Measurements from ENCODE around the gene ESRRG. TPM values are rescaled to one million over a fixed set of nuclear protein-coding genes. Genes with fewer than 3 reads are reported as not detected.
"Not testable (repeated sequence)": the region's sequence is repeated elsewhere in the genome, so short reads cannot be mapped to it uniquely, and the experiment has no call there.

Gene ESRRG
- total RNA-seq, 1 donor from 2014 or later: not detected

- no peak for DNase-seq (ENCODE audit: low read depth in 2 of 2)
Measured at GRCh38 chr1:216705676-216706075, 17.6 kb downstream of the ESRRG start.

DNA sequence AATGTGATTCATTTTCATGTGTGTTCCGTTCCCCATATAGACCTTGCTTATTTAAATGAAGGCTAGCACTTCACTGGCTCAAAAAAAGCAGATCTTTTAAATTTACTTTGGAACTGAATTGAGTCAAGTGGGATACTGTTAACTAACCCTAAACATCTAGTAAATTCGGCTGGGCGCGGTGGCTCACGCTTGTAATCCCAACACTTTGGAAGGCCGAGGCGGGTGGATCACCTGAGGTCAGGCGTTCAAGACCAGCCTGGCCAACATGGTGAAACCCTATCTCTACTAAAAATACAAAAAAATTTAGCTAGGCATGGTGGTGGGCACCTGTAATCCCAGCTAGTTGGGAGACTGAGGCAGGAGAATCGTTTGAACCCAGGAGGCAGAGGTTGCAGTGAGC is 19.2 kb downstream of the ESRRG start:
- not testable (repeated sequence) for DNase-seq (ENCODE audit: low read depth in 2 of 2)

- DNase-seq (ENCODE audit: low read depth in 2 of 2): no peak
Measured at GRCh38 chr1:216702170-216702569, 21.1 kb downstream of the ESRRG start.

DNA sequence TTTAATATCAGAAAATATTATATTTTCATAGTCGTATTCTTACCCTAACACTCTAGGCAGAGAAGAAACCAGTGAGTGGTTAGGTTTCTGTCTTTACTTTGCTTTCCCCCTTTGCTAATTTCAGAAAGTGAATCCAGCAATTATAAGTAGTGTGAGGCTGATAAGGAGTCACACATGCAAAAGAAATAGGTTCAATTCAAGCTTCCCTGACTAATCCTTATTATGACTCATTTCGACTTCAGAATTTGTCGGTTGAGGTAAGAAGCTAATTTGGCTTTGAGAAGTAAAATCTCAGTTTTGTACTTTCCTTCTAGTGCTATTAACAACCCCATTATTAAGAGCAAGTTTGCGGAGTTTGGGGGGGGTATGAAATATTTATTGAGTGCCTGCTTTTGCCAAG is 22.4 kb downstream of the ESRRG start:
- DNase-seq (ENCODE audit: low read depth in 2 of 2): no peak

- no peak for DNase-seq (ENCODE audit: low read depth in 2 of 2)
Measured at GRCh38 chr1:216691710-216692109, 31.5 kb downstream of the ESRRG start.

DNA sequence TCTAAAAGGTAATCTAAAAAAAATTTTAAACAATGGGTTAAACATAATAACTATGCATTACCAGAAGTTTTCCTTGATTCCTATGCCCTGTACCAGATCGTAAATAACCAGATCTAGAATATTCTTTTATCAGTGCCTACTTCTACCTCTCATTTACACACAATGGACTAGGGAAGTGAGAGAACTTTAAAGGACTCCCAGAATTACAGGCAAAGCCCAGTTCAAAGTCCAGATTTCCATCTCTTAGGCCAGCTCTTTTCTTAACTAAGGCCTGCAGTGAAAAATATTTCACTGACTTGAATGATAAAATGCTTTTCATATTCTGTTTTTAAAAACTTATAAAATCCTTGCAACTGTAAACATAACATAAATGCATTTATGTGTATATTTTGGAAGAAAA is 32.6 kb downstream of the ESRRG start:
- no peak for DNase-seq (ENCODE audit: low read depth in 2 of 2)

DNA sequence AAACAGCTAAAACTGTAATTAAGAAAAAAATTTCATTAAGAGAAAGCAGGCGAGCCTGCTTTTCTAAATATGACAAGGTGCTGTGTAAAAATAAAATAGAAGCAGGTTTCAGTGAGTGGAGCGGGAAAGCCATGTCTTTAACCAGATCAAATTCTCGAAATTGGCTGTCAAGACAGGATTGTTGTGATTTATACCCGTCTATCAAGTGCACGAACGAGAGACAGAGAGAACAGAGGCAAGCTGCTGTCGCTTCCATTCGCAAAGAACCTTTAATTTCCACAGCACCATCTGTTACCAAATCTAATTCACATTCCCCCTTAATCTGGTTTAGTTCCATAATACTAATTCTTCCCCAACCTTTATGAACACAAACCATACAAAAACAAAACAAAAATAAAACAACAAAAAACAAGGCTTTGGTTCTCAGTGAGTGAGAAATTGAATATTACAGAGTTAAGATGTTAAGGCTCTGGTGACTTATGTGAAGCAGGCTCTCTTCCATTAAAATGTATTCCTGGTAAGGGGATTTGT is 35.0 kb downstream of the ESRRG start:
- no peak for DNase-seq (ENCODE audit: low read depth in 2 of 2)

- DNase-seq (ENCODE audit: low read depth in 2 of 2): no peak
Measured at GRCh38 chr1:216686860-216687766, 36.1 kb downstream of the ESRRG start.

- DNase-seq (ENCODE audit: low read depth in 2 of 2): no peak
Measured at GRCh38 chr1:216682752-216683151, 40.5 kb downstream of the ESRRG start.

DNA sequence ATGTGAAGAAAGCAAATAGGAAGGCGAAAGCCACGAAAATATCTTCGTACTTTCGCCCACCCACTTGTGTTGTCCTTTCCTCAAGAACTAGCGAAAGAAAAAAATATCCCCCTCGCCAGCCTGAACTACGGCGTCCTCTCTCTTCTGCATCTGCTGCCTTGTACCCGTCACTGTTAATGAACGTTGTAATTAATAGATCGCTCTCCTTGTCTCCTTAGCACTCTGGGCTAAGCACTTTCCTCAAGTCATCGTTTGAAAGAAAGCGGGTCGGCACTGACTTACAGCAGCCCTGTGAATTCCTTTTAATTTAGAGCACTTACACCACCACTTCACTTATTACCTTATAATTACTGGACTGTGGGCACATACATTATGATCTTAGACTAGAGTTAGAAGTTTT is 44.1 kb downstream of the ESRRG start:
- no peak for DNase-seq (ENCODE audit: low read depth in 2 of 2)

GRCh38 chr1:216670118-216670883 is 52.9 kb downstream of the ESRRG start:
- DNase-seq (ENCODE audit: low read depth in 2 of 2): no peak

DNA sequence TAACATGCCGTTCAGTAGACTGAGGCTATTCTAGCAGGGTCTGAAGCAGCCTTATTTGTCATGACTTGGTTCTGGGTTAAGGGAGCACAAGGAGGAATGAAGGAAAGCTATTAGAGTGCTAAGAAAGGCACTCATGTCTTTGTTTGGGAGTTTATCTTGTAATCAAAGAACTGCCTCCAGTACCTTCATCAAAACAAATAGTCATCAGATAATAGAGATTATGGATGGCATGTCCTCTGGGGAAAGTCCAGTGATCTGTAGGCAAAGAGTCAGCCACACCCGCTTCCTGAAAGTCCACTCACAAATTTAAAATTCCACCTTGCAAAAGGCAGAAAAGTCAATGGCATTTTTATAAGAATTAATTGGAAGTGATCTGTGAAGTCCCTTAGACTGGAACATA is 56.8 kb downstream of the ESRRG start:
- no peak for DNase-seq (ENCODE audit: low read depth in 2 of 2)

- DNase-seq (ENCODE audit: low read depth in 2 of 2): no peak
Measured at GRCh38 chr1:216665856-216666255, 57.4 kb downstream of the ESRRG start.

DNA sequence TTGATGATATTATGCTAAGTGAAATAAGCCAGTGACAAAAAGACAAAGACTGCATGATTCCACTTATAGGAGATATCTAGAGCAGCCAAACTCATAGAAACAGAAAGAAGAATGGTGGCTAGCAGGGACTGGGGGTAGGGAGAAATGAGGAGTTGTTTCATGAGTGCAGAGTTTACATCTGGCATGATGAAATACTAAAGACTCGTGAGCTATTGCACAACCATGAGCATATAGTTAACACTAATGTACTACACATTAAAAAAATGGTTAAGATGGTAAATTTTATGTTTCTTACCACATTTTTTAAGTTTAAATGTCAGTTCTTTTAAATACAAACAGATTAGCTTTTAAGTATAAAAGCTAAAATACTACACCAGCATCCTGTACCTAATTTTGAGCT is 57.8 kb downstream of the ESRRG start:
- no peak for DNase-seq (ENCODE audit: low read depth in 2 of 2)

DNA sequence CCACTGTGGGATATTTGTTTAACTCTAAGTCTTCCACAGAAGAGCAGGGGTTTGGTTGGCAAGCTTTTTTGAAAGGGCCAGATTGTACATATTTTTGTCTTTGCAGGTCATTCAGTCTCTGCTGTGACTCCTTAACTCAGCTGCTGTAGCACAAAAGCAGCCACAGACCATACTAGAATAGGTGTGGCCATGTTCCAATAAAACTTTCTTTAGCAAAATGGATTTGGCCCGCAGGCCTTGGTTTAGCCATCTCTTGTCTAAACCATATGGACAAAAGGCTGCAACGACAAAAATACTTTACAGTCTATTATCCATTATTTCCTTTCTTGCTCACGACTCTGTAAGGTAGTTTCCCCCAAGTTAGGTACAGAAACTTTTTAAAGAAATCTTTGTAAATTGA is 60.5 kb downstream of the ESRRG start:
- no peak for DNase-seq (ENCODE audit: low read depth in 2 of 2)

- no peak for DNase-seq (ENCODE audit: low read depth in 2 of 2)
Measured at GRCh38 chr1:216660561-216660960, 62.7 kb downstream of the ESRRG start.

GRCh38 chr1:216653001-216653400 is 70.2 kb downstream of the ESRRG start:
- no peak for DNase-seq (ENCODE audit: low read depth in 2 of 2)

DNA sequence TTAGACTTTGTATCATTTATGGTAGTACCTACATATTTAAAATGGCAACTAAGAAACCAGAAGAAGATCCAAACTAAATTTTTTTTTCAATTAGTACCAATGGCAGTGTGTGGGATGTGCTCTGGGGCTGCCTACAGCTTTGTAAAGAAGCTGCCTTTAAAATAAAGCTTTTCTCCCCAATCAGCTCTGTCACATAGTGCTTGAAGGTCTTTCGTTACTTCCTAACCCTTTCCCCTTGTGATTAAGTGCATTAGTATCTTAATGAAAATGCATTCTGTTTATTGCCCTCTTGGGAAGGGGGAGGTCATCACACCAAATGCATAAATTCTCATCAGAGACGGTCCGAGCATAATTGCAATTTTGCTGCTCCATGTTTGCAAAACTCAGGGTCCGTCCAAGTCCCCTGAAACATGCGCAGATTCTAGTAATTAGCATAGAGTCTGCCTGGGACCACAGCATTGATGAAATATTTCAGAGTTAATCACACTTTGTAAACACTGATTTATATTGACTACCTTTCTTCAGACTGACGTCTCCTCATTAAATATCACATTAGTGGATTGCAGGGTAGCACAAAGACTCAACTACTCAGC is 71.3 kb downstream of the ESRRG start:
- no peak for DNase-seq (ENCODE audit: low read depth in 2 of 2)

DNA sequence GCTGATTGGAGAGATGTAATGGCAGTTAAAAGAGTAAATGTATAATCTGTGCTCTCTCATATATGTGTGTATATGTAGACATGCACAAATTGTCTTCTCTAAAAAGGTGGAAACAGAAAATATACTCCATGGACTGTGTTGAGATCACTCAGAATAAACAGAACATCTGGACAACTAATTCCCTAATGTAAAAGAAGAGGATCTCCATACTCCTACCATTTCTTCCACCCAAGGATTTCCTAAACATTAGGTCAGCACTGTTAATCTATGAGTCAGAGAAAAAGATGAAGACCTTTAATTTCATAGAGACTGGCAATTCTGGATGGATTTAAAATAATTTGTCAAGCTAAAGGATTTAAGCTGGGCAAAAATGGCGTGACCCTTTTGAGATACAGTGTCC is 80.1 kb downstream of the ESRRG start:
- DNase-seq (ENCODE audit: low read depth in 2 of 2): no peak

DNA sequence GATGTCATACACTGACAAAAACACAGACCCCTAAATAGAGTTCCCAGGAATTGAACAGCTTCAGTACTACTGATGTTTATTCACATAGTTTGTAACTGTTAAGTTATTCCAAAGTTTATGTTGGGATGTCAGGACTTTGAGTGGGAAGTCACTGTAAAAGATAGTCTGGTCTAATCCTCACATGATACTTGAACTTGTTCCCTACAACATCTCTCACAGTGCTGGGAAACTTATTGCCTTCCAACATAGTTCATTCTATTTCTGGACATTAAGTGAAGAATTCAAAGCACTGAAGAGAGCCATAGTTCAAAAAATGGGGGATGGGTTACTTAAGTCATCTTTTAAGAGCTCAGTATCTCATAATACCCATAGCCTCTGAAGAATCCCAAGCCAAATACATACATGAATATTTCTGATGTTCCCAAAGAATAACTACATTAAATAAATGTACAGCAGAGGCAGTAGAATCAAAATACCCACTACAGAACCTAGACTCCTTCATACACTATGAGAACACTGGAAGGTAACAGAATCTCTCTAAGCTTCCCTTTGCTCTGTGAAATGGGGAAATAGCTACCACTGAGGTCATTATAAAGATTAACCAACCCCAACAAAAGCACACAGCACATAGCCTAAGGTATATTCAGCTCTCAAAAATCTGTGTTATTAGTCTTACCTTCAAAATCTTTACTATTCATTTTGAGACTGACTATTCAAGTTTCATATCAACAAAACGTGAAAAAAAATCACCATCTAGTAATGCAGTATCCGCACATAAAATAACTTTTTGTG is 81.4 kb downstream of the ESRRG start:
- no peak for DNase-seq (ENCODE audit: low read depth in 2 of 2)

GRCh38 chr1:216640100-216640499 is 83.1 kb downstream of the ESRRG start:
- DNase-seq (ENCODE audit: low read depth in 2 of 2): no peak
